CD8-positive, alpha-beta memory T cell (primary cell): ENCODE results near the gene RAB1B. TPM values are rescaled to one million over a fixed set of nuclear protein-coding genes. Genes with fewer than 3 reads are reported as not detected.

Source experiments
- CTCF ChIA-PET: fragments of 350-600 bp; sonication (Branson Sonifier 250); formaldehyde crosslinking; loops from one replicate; lab custom pipeline; 2021; ENCODE audit warnings: antibody characterized with exemption; lab: Charles Lee
- POLR2A ChIA-PET: fragments of 350-600 bp; sonication (Branson Sonifier 250); formaldehyde crosslinking; loops from one replicate; lab custom pipeline; 2021; ENCODE audit warnings: antibody characterized with exemption; lab: Charles Lee
- DNase-seq, 5 donors: peaks; one replicate each; pipeline versions ENCODE4 v3.0.0 to v3.0.0-alpha.2; 2020 to 2022; ENCODE audit warnings: mixed read lengths in 1 of 5
- H3K27ac ChIP-seq: one replicate; pipeline ENCODE4 v1.7.0; 2013; ENCODE audit warnings: low read depth, mild to moderate bottlenecking, low read length, moderate library complexity
- H3K27me3 ChIP-seq: 2 replicates; pipeline ENCODE4 v1.7.0; 2013; ENCODE audit warnings: low read length, mild to moderate bottlenecking; ENCODE audit not compliant: insufficient read depth, poor library complexity, severe bottlenecking
- H3K36me3 ChIP-seq: 2 replicates; pipeline ENCODE4 v1.7.0; 2013; ENCODE audit warnings: mild to moderate bottlenecking, low read length, moderate library complexity; ENCODE audit not compliant: insufficient read depth
- H3K4me1 ChIP-seq: 2 replicates; pipeline ENCODE4 v1.7.0; 2013; ENCODE audit warnings: mild to moderate bottlenecking, low read length, moderate library complexity; ENCODE audit not compliant: insufficient read depth
- H3K4me3 ChIP-seq: 2 replicates; pipeline ENCODE4 v1.7.0; 2013; ENCODE audit warnings: mild to moderate bottlenecking, low read length
- H3K9me3 ChIP-seq: 2 replicates; pipeline ENCODE4 v1.7.0; 2013; ENCODE audit warnings: mild to moderate bottlenecking, low read length
- H3K27ac Mint-ChIP-seq, 8 donors: one replicate each; pipeline ENCODE4 v1.8.0; 2020 to 2021; ENCODE audit warnings: mixed read lengths in 8 of 8, mild to moderate bottlenecking in 6 of 8, inconsistent platforms in 3 of 8, moderate library complexity in 3 of 8
- H3K27me3 Mint-ChIP-seq, 2 donors: one replicate each; pipeline ENCODE4 v1.8.0; 2020 to 2021; ENCODE audit warnings: mixed read lengths in 2 of 2, mild to moderate bottlenecking in 1 of 2, moderate library complexity in 1 of 2
- H3K36me3 Mint-ChIP-seq, 3 donors: one replicate each; pipeline ENCODE4 v1.8.0; 2020 to 2021; ENCODE audit warnings: mixed read lengths in 3 of 3, inconsistent platforms in 1 of 3, mild to moderate bottlenecking in 1 of 3
- H3K4me1 Mint-ChIP-seq, 3 donors: one replicate each; pipeline ENCODE4 v1.8.0; 2020 to 2021; ENCODE audit warnings: mixed read lengths in 3 of 3, inconsistent platforms in 1 of 3, mild to moderate bottlenecking in 1 of 3
- H3K4me3 Mint-ChIP-seq, 7 donors: one replicate each; pipeline ENCODE4 v1.8.0; 2020 to 2021; ENCODE audit warnings: mixed read lengths in 7 of 7, mild to moderate bottlenecking in 6 of 7, moderate library complexity in 4 of 7, inconsistent platforms in 2 of 7
- H3K9me3 Mint-ChIP-seq, 5 donors: one replicate each; pipeline ENCODE4 v1.8.0; 2020 to 2022; ENCODE audit warnings: mixed read lengths in 5 of 5, mild to moderate bottlenecking in 3 of 5, moderate library complexity in 2 of 5, inconsistent platforms in 1 of 5
- polyA plus RNA-seq: library from polyadenylated mRNA; unstranded; fragments of 300-500 nt; fragmentation: Illumina TruSeq; gene quantifications from one replicate; pipeline ENCODE4 v1.2.3, GENCODE V29; 2021
- total RNA-seq, 2 experiments: library from RNA; stranded (reverse); gene quantifications; one replicate each; pipeline ENCODE4 v1.2.3, GENCODE V29; 2021

RAB1B gene
- total and polyA plus RNA-seq, 3 experiments from 2014 or later, result 18.6 to 125 (median 119) TPM

- Histone ChIP-seq H3K9me3 (no peaks in the 10 kb centered on the region), H3K27ac (no peak overlapping the region), H3K4me3 (no peak overlapping the region), H3K36me3 (no peaks in the 10 kb centered on the region), H3K27me3 (no peaks in the 10 kb centered on the region), H3K4me1 (peaks cover 59% of the 10 kb centered on the region)
- ChIA-PET CTCF (interaction anchor here (0.7 to 1.1 kb wide), 2 partner anchors 13 to 74 kb away, joined by 3 to 4 read pairs; no protein-coding TSS in a partner anchor), POLR2A (interaction anchor here (0.6 to 1.1 kb wide), 3 partner anchors 19 to 48 kb away, joined by 3 read pairs; partner anchors contain the start of gene YIF1A)
- H3K27ac Mint-ChIP-seq, result peak overlapping the region; percentile 77 to 98 (median 91)
- H3K36me3 Mint-ChIP-seq, result peaks cover 0 to 3% (median 0%) of the 10 kb centered on the region in 3 donors
- peaks cover 0 to 4% (median 0%) of the 10 kb centered on the region in 5 donors for H3K9me3 Mint-ChIP-seq
- no peaks in the 10 kb centered on the region for H3K27me3 Mint-ChIP-seq
- H3K4me1 Mint-ChIP-seq, result peaks cover 49 to 68% (median 56%) of the 10 kb centered on the region in 3 donors
- H3K4me3 Mint-ChIP-seq, result peak overlapping the region; percentile 61 to 93 (median 79)
- DNase-seq, result no peak
These were observed 47.1 kb downstream of the RAB1B start for GRCh38 chr11:66315498-66315885.

- Histone ChIP-seq H3K4me3 (no peak overlapping the region), H3K27ac (no peak overlapping the region), H3K4me1 (peaks cover 59% of the 10 kb centered on the region), H3K9me3 (no peaks in the 10 kb centered on the region), H3K36me3 (no peaks in the 10 kb centered on the region), H3K27me3 (no peaks in the 10 kb centered on the region)
- CTCF ChIA-PET, result interaction anchor here (0.7 to 1.1 kb wide), 3 partner anchors 13 to 73 kb away, joined by 3 to 4 read pairs (median 3); no protein-coding TSS in a partner anchor
- Mint-ChIP-seq H3K36me3 (peaks cover 0 to 3% (median 0%) of the 10 kb centered on the region in 3 donors), H3K4me1 (peaks cover 49 to 68% (median 56%) of the 10 kb centered on the region in 3 donors), H3K27me3 (no peaks in the 10 kb centered on the region), H3K9me3 (peaks cover 0 to 4% (median 0%) of the 10 kb centered on the region in 5 donors), H3K4me3 (peak overlapping the region; percentile 13 to 93 (median 66)), H3K27ac (peak overlapping the region in 7 of 8 donors; percentile 86 to 98 (median 91))
- DNase-seq, result peak in 2 of 5 donors; percentile 68 to 80
- POLR2A ChIA-PET, result interaction anchor here (0.6 to 2.5 kb wide), 7 partner anchors 11 to 56 kb away, joined by 3 to 10 read pairs (median 3); partner anchors contain the start of genes BRMS1 and YIF1A
These were observed 47.7 kb downstream of the RAB1B start for GRCh38 chr11:66315921-66316811.

- Histone ChIP-seq H3K36me3 (no peaks in the 10 kb centered on the region), H3K27me3 (no peaks in the 10 kb centered on the region), H3K27ac (peak within 1 kb of the TSS; percentile 73), H3K9me3 (no peaks in the 10 kb centered on the region), H3K4me1 (peaks cover 60% of the 10 kb centered on the region), H3K4me3 (peak within 1 kb of the TSS; percentile 56)
- peak in 1 of 5 donors; percentile 55 for DNase-seq
- ChIA-PET POLR2A (interaction anchor here (0.5 to 2.5 kb wide), 9 partner anchors 10 to 1028 kb away, joined by 3 to 10 read pairs (median 3); partner anchors contain the start of gene BRMS1), CTCF (interaction anchor here (0.6 to 2.1 kb wide), 6 partner anchors 10 to 122 kb away, joined by 3 to 10 read pairs (median 5); partner anchors contain the start of gene MRPL11)
- Mint-ChIP-seq H3K27me3 (no peaks in the 10 kb centered on the region), H3K36me3 (peaks cover 0 to 2% (median 0%) of the 10 kb centered on the region in 3 donors), H3K4me1 (peaks cover 49 to 68% (median 54%) of the 10 kb centered on the region in 3 donors), H3K9me3 (peaks cover 0 to 4% (median 0%) of the 10 kb centered on the region in 5 donors), H3K27ac (peak within 1 kb of the TSS; percentile 97 to 99 (median 98)), H3K4me3 (peak within 1 kb of the TSS; percentile 66 to 93 (median 79))
These were observed 48.4 kb downstream of the RAB1B start, which contains the start of gene CD248 for GRCh38 chr11:66316849-66317251. CD248 (minus strand) TSS chr11:66317044; CDS start chr11:66317027, 17 bp downstream.

GRCh38 chr11:66317322-66317722, 48.9 kb downstream of the RAB1B start:
- H3K4me1 ChIP-seq, result peaks cover 60% of the 10 kb centered on the region
- DNase-seq, result peak in 3 of 5 donors; percentile 15 to 78 (median 78)
- H3K27ac Mint-ChIP-seq, result peak overlapping the region; percentile 97 to 99 (median 98)
- no peaks in the 10 kb centered on the region for H3K27me3 ChIP-seq
- H3K9me3 ChIP-seq, result no peaks in the 10 kb centered on the region
- peaks cover 0 to 4% (median 0%) of the 10 kb centered on the region in 5 donors for H3K9me3 Mint-ChIP-seq
- H3K4me1 Mint-ChIP-seq, result peaks cover 51 to 68% (median 53%) of the 10 kb centered on the region in 3 donors
- peaks cover 0 to 2% (median 0%) of the 10 kb centered on the region in 3 donors for H3K36me3 Mint-ChIP-seq
- peak overlapping the region; percentile 66 to 89 (median 77) for H3K4me3 Mint-ChIP-seq
- H3K36me3 ChIP-seq, result no peaks in the 10 kb centered on the region
- no peaks in the 10 kb centered on the region for H3K27me3 Mint-ChIP-seq
- H3K4me3 ChIP-seq, result peak overlapping the region; percentile 56
- POLR2A ChIA-PET, result interaction anchor here (0.5 to 2.5 kb wide), 12 partner anchors 9 to 1027 kb away, joined by 3 to 10 read pairs (median 4); partner anchors contain the start of genes BRMS1, RIN1 and SLC29A2
- peak overlapping the region; percentile 73 for H3K27ac ChIP-seq
- CTCF ChIA-PET, result interaction anchor here (0.6 to 2.1 kb wide), 8 partner anchors 9 to 121 kb away, joined by 3 to 10 read pairs (median 4); partner anchors contain the start of gene MRPL11

- H3K4me3 ChIP-seq, result peak overlapping the region; percentile 56
- no peaks in the 10 kb centered on the region for H3K27me3 ChIP-seq
These were observed 49.5 kb downstream of the RAB1B start for GRCh38 chr11:66317723-66318599.

GRCh38 chr11:66318600-66318970, 50.1 kb downstream of the RAB1B start:
- H3K27ac ChIP-seq, result peak overlapping the region; percentile 73
- H3K27ac Mint-ChIP-seq, result peak overlapping the region; percentile 97 to 99 (median 98)
- CTCF ChIA-PET, result interaction anchor here (1.0 to 2.1 kb wide), 3 partner anchors 8 to 120 kb away, joined by 4 to 10 read pairs (median 8); partner anchors contain the start of gene MRPL11
- no peaks in the 10 kb centered on the region for H3K36me3 ChIP-seq
- peaks cover 52% of the 10 kb centered on the region for H3K4me1 ChIP-seq
- H3K36me3 Mint-ChIP-seq, result peaks cover 0 to 2% (median 0%) of the 10 kb centered on the region in 3 donors
- DNase-seq, result no peak
- peak overlapping the region; percentile 54 for H3K4me3 ChIP-seq
- no peaks in the 10 kb centered on the region for H3K27me3 ChIP-seq
- no peaks in the 10 kb centered on the region for H3K27me3 Mint-ChIP-seq
- H3K9me3 Mint-ChIP-seq, result peaks cover 0 to 4% (median 0%) of the 10 kb centered on the region in 5 donors
- no peaks in the 10 kb centered on the region for H3K9me3 ChIP-seq
- POLR2A ChIA-PET, result interaction anchor here (1.1 to 2.5 kb wide), 2 partner anchors 8 to 54 kb away, joined by 3 to 10 read pairs; partner anchors contain the start of gene SLC29A2
- peak overlapping the region; percentile 66 to 89 (median 77) for H3K4me3 Mint-ChIP-seq
- H3K4me1 Mint-ChIP-seq, result peaks cover 54 to 65% (median 56%) of the 10 kb centered on the region in 3 donors

More at GRCh38 chr11:66317723-66318599, 49.5 kb downstream of the RAB1B start:
- H3K27ac Mint-ChIP-seq, result peak overlapping the region; percentile 97 to 99 (median 98)
- H3K9me3 Mint-ChIP-seq, result peaks cover 0 to 4% (median 0%) of the 10 kb centered on the region in 5 donors
- peak overlapping the region; percentile 66 to 89 (median 77) for H3K4me3 Mint-ChIP-seq
- H3K36me3 ChIP-seq, result no peaks in the 10 kb centered on the region
- peak overlapping the region; percentile 73 for H3K27ac ChIP-seq
- DNase-seq, result peak; percentile 57 to 95 (median 85)
- H3K36me3 Mint-ChIP-seq, result peaks cover 0 to 2% (median 0%) of the 10 kb centered on the region in 3 donors
- CTCF ChIA-PET, result interaction anchor here (0.8 to 2.1 kb wide), 6 partner anchors 9 to 121 kb away, joined by 3 to 10 read pairs (median 6); partner anchors contain the start of gene MRPL11
- H3K4me1 ChIP-seq, result peaks cover 58% of the 10 kb centered on the region
- H3K27me3 Mint-ChIP-seq, result no peaks in the 10 kb centered on the region
- POLR2A ChIA-PET, result interaction anchor here (0.6 to 2.5 kb wide), 9 partner anchors 9 to 459 kb away, joined by 3 to 10 read pairs (median 4); partner anchors contain the start of genes BRMS1, RIN1 and SLC29A2
- no peaks in the 10 kb centered on the region for H3K9me3 ChIP-seq
- H3K4me1 Mint-ChIP-seq, result peaks cover 53 to 68% (median 53%) of the 10 kb centered on the region in 3 donors
